Naive thymus-derived CD4-positive, alpha-beta T cell (primary cell): ENCODE results near the gene ASB1. TPM values are rescaled to one million over a fixed set of nuclear protein-coding genes. Genes with fewer than 3 reads are reported as not detected.

Experiments used
- ATAC-seq: fragments of 150-1000 bp; cut with Tn5 transposase; 2 replicates; pipeline ENCODE4 v1.10.0; 2021; ENCODE audit warnings: mild to moderate bottlenecking, moderate library complexity
- CTCF ChIA-PET: fragments of 350-600 bp; sonication (Branson Sonifier 250); formaldehyde crosslinking; loops from one replicate; lab custom pipeline; 2021; ENCODE audit warnings: antibody characterized with exemption; lab: Charles Lee
- POLR2A ChIA-PET: fragments of 350-600 bp; sonication (Branson Sonifier 250); formaldehyde crosslinking; loops from one replicate; lab custom pipeline; 2021; ENCODE audit warnings: antibody characterized with exemption, inconsistent platforms; lab: Charles Lee
- DNase-seq, 9 donors: peaks; one replicate each; pipeline versions ENCODE4 v3.0.0 to v3.0.0-alpha.2; 2020 to 2022; ENCODE audit warnings: mixed read lengths in 1 of 9
- H3K27ac ChIP-seq: one replicate; pipeline ENCODE4 v1.7.0; 2013; ENCODE audit warnings: mild to moderate bottlenecking, low read depth, low read length, moderate library complexity
- H3K27me3 ChIP-seq, 2 donors: one replicate each; pipeline ENCODE4 v1.7.0; 2013; ENCODE audit warnings: low read length in 2 of 2, mild to moderate bottlenecking in 2 of 2, moderate library complexity in 2 of 2; ENCODE audit not compliant: control insufficient read depth in 2 of 2, insufficient read depth in 2 of 2
- H3K36me3 ChIP-seq, 3 experiments: 1 replicate in 2 of 3; 2 replicates in 1 of 3; pipeline ENCODE4 v1.7.0; 2013; ENCODE audit warnings: low read length in 3 of 3, mild to moderate bottlenecking in 3 of 3, moderate library complexity in 1 of 3; ENCODE audit not compliant: insufficient read depth in 3 of 3, control insufficient read depth in 2 of 3
- H3K4me1 ChIP-seq, 2 donors: one replicate each; pipeline ENCODE4 v1.7.0; 2013; ENCODE audit warnings: low read length in 2 of 2, mild to moderate bottlenecking in 2 of 2, moderate library complexity in 1 of 2; ENCODE audit not compliant: control insufficient read depth in 2 of 2, insufficient read depth in 2 of 2
- H3K4me3 ChIP-seq: 2 replicates; pipeline ENCODE4 v1.7.0; 2013; ENCODE audit warnings: mild to moderate bottlenecking, low read length
- H3K9me3 ChIP-seq, 3 experiments: 1 replicate in 2 of 3; 2 replicates in 1 of 3; pipeline ENCODE4 v1.7.0; 2013; ENCODE audit warnings: low read length in 3 of 3; ENCODE audit not compliant: control insufficient read depth in 2 of 3
- H3K27ac Mint-ChIP-seq, 9 donors: one replicate each; pipeline ENCODE4 v1.8.0; 2020 to 2022; ENCODE audit warnings: mixed read lengths in 9 of 9, mild to moderate bottlenecking in 8 of 9, moderate library complexity in 5 of 9, inconsistent platforms in 2 of 9
- H3K27me3 Mint-ChIP-seq, 5 donors: one replicate each; pipeline ENCODE4 v1.8.0; 2021 to 2022; ENCODE audit warnings: mixed read lengths in 5 of 5, mild to moderate bottlenecking in 1 of 5
- H3K36me3 Mint-ChIP-seq, 5 donors: one replicate each; pipeline ENCODE4 v1.8.0; 2020 to 2022; ENCODE audit warnings: mixed read lengths in 5 of 5, mild to moderate bottlenecking in 3 of 5, inconsistent platforms in 1 of 5
- H3K4me1 Mint-ChIP-seq, 7 donors: one replicate each; pipeline ENCODE4 v1.8.0; 2020 to 2022; ENCODE audit warnings: mixed read lengths in 7 of 7, mild to moderate bottlenecking in 3 of 7, inconsistent platforms in 1 of 7
- H3K4me3 Mint-ChIP-seq, 10 donors: one replicate each; pipeline ENCODE4 v1.8.0; 2020 to 2022; ENCODE audit warnings: mild to moderate bottlenecking in 10 of 10, mixed read lengths in 10 of 10, moderate library complexity in 6 of 10, inconsistent platforms in 2 of 10
- H3K9me3 Mint-ChIP-seq, 11 donors: one replicate each; pipeline ENCODE4 v1.8.0; 2020 to 2022; ENCODE audit warnings: mixed read lengths in 11 of 11, mild to moderate bottlenecking in 4 of 11, inconsistent platforms in 1 of 11, moderate library complexity in 1 of 11
- intact Hi-C, 2 donors: fragments of 100-400 bp; cut with micrococcal nuclease; formaldehyde crosslinking; loops; one replicate each; pipeline ENCODE4 v1.15.1; 2023
- polyA plus RNA-seq, 2 donors: library from polyadenylated mRNA; unstranded; fragments of 300-500 nt; fragmentation: Illumina TruSeq; gene quantifications; one replicate each; pipeline ENCODE4 v1.2.3, GENCODE V29; 2021
- total RNA-seq, 6 experiments: library from RNA in 5 of 6; stranded (reverse) in 5 of 6; gene quantifications; 1 replicate in 5 of 6; 2 replicates in 1 of 6; pipeline ENCODE4 v1.2.3 and lab custom pipeline; 2021 to 2026

ASB1 gene, protein sequence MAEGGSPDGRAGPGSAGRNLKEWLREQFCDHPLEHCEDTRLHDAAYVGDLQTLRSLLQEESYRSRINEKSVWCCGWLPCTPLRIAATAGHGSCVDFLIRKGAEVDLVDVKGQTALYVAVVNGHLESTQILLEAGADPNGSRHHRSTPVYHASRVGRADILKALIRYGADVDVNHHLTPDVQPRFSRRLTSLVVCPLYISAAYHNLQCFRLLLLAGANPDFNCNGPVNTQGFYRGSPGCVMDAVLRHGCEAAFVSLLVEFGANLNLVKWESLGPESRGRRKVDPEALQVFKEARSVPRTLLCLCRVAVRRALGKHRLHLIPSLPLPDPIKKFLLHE
- total RNA-seq (10 to 100 TPM; 25.0 to 55.2 (median 33.1) TPM), polyA plus RNA-seq (10 to 100 TPM; 17.5 to 29.3 TPM), total RNA-seq (lab: John Stamatoyannopoulos, UW) (31.2 reads per million, percentile 60 among the genes with 10 or more reads in this experiment)

DNA sequence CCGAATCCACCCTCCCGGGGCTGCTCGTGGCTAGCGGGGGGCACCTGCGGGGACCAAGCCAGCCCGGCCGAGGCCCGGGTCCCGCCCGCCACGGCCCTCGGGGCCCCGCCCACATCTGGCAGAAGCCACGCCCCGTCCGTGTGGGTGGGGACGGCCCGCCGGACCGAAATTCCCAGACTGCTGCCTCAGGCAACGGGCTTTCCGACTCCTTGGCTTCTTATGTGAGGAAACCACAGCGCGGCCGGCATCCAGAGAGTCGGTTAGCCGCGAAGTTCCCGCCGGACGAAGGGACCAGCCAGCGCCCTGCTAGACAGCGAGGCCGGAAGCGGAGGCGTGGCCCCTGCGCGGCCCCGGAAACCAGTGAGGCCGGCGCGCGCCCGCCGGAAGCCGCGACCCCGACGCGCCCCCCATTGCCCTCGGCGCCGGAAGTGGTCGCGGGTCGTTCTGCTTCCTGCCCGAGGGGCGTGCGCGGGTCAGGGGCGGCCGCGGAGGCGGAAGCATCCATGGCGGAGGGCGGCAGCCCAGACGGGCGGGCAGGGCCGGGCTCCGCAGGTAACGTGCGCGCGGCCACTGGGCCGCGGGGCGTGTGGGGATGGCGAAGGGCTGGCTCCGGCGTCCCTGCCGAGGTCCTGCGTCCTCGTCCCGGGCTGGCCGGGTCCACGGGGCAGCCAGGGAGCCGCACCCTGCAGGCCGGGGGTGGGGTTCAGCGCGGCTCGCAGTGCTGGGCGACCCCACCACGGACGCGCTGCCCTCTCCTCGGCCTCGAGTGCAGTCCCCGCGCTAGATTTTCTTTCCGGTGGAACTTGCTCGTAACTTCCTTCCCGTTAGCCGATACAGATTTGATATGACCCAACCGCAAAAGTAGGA lies at the start of gene ASB1:
TSS of gene ASB1 (plus strand) at position 360 of the 867 bp plus-strand sequence. CDS start at position 504, 144 bp downstream.
- H3K4me3 ChIP-seq, result peak within 1 kb of the TSS; percentile 90
- peak; percentile 62 to 89 (median 72) for DNase-seq
- Mint-ChIP-seq H3K27me3 (no peaks in the 10 kb centered on the region), H3K4me1 (peaks cover 28 to 53% (median 49%) of the 10 kb centered on the region in 7 donors), H3K4me3 (peak within 1 kb of the TSS; percentile 90 to 97 (median 92)), H3K9me3 (peaks cover 0 to 14% (median 3%) of the 10 kb centered on the region in 11 donors), H3K27ac (peak within 1 kb of the TSS; percentile 87 to 95 (median 93)), H3K36me3 (peaks cover 7 to 28% (median 19%) of the 10 kb centered on the region in 5 donors)
- no peaks in the 10 kb centered on the region for H3K27me3 ChIP-seq
- ChIA-PET CTCF (interaction anchor here (0.7 to 1.2 kb wide), 2 partner anchors 13 to 840 kb away, joined by 3 read pairs; no protein-coding TSS in a partner anchor), POLR2A (interaction anchor here (0.6 kb wide), 1 partner anchor 21 kb away, joined by 4 read pairs; no protein-coding TSS in a partner anchor)
- peak; percentile 87 for ATAC-seq
- H3K36me3 ChIP-seq, result peaks cover 0 to 8% (median 0%) of the 10 kb centered on the region in 3 experiments
- H3K9me3 ChIP-seq, result no peaks in the 10 kb centered on the region
- intact Hi-C loops, result loop anchor here (1.0 to 10.0 kb wide), 7 partner anchors 36 to 752 kb away; partner anchors contain the start of genes PER2 (in 2 of the 2), TRAF3IP1 (in 1 of the 2) and UBE2F (in 1 of the 2)
- peak within 1 kb of the TSS; percentile 80 for H3K27ac ChIP-seq
- peaks cover 3 to 15% of the 10 kb centered on the region in 2 donors for H3K4me1 ChIP-seq

GRCh38 chr2:238378230-238379095 lies 48.3 kb upstream of the ASB1 start:
- Mint-ChIP-seq H3K27me3 (peaks cover 0 to 13% (median 0%) of the 10 kb centered on the region in 5 donors), H3K4me3 (no peak overlapping the region), H3K27ac (no peak overlapping the region), H3K36me3 (peaks cover 8 to 35% (median 15%) of the 10 kb centered on the region in 5 donors), H3K9me3 (peaks cover 0 to 4% (median 0%) of the 10 kb centered on the region in 11 donors), H3K4me1 (peaks cover 23 to 36% (median 30%) of the 10 kb centered on the region in 7 donors)
- intact Hi-C loops, result no loop called here
- Histone ChIP-seq H3K9me3 (no peaks in the 10 kb centered on the region), H3K4me1 (peaks cover 12 to 20% of the 10 kb centered on the region in 2 donors), H3K4me3 (no peak overlapping the region), H3K27me3 (no peaks in the 10 kb centered on the region), H3K27ac (no peak overlapping the region), H3K36me3 (no peaks in the 10 kb centered on the region)
- POLR2A ChIA-PET, result no interaction called here
- CTCF ChIA-PET, result interaction anchor here (1.0 kb wide), 1 partner anchor 21 kb away, joined by 4 read pairs; no protein-coding TSS in a partner anchor
- DNase-seq (no peak), ATAC-seq (no peak)

DNA sequence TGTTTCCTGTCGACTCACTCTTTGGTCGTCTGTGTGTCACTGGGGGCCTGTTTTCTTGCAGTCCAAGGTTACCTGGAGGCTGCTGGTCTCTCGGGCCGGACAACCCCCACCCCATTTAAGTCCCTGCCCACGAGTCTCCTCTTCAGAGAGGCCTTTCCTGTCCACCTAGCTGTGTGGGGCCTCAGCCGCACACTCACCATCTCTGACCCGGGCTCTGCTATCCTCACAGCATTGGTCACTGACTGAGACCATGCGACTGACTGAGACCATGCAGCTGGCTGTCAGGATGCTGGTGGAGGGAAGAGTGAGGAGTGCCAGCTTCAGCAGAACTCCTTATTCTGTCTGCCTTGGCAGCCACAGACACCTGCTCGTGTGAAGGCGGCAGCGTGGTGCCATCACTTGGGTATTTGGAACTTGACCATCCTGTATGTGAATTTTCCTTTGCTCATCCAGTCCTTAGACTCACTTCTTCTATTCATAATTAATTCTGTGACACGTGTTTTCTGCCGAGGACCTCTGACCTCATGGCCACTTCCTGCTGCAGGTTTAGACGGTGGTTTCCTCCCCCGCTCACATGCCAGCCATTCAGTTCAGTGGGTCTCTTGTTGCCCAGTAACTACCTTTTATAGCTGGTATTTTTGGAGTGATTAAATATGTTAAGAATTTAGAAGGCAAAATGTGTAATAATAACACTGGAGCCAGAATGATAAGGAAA lies 47.5 kb upstream of the ASB1 start:
- H3K4me1 Mint-ChIP-seq, result peaks cover 23 to 38% (median 30%) of the 10 kb centered on the region in 7 donors
- intact Hi-C loops, result no loop called here
- H3K9me3 ChIP-seq, result no peaks in the 10 kb centered on the region
- no peaks in the 10 kb centered on the region for H3K36me3 ChIP-seq
- CTCF ChIA-PET, result no interaction called here
- DNase-seq (peak in 1 of 9 donors; percentile 4), ATAC-seq (peak; percentile 54)
- peak overlapping the region in 4 of 10 donors; percentile 2 to 21 (median 16) for H3K4me3 Mint-ChIP-seq
- no peaks in the 10 kb centered on the region for H3K27me3 ChIP-seq
- H3K36me3 Mint-ChIP-seq, result peaks cover 3 to 34% (median 22%) of the 10 kb centered on the region in 5 donors
- H3K4me1 ChIP-seq, result peaks cover 12 to 20% of the 10 kb centered on the region in 2 donors
- H3K4me3 ChIP-seq, result no peak overlapping the region
- POLR2A ChIA-PET, result interaction anchor here (0.7 kb wide), 1 partner anchor 43 kb away, joined by 3 read pairs; no protein-coding TSS in a partner anchor
- no peak overlapping the region for H3K27ac ChIP-seq
- peak overlapping the region in 3 of 9 donors; percentile 20 to 62 (median 50) for H3K27ac Mint-ChIP-seq
- H3K9me3 Mint-ChIP-seq, result no peaks in the 10 kb centered on the region
- peaks cover 0 to 7% (median 0%) of the 10 kb centered on the region in 5 donors for H3K27me3 Mint-ChIP-seq

- Mint-ChIP-seq H3K27me3 (peaks cover 0 to 1% (median 0%) of the 10 kb centered on the region in 5 donors), H3K27ac (peak overlapping the region in 1 of 9 donors; percentile 59), H3K4me3 (no peak overlapping the region), H3K4me1 (peaks cover 23 to 38% (median 28%) of the 10 kb centered on the region in 7 donors), H3K9me3 (no peaks in the 10 kb centered on the region), H3K36me3 (peaks cover 3 to 29% (median 22%) of the 10 kb centered on the region in 5 donors)
- DNase-seq, result no peak
- Histone ChIP-seq H3K4me1 (peaks cover 12 to 20% of the 10 kb centered on the region in 2 donors), H3K9me3 (no peaks in the 10 kb centered on the region), H3K27me3 (no peaks in the 10 kb centered on the region), H3K27ac (no peak overlapping the region), H3K36me3 (no peaks in the 10 kb centered on the region), H3K4me3 (no peak overlapping the region)
- POLR2A ChIA-PET, result no interaction called here
- no peak for ATAC-seq
- CTCF ChIA-PET, result interaction anchor here (1.1 kb wide), 1 partner anchor 405 kb away, joined by 3 read pairs; no protein-coding TSS in a partner anchor
- intact Hi-C loops, result no loop called here
Measured at GRCh38 chr2:238380336-238380735, 46.4 kb upstream of the ASB1 start.

DNA sequence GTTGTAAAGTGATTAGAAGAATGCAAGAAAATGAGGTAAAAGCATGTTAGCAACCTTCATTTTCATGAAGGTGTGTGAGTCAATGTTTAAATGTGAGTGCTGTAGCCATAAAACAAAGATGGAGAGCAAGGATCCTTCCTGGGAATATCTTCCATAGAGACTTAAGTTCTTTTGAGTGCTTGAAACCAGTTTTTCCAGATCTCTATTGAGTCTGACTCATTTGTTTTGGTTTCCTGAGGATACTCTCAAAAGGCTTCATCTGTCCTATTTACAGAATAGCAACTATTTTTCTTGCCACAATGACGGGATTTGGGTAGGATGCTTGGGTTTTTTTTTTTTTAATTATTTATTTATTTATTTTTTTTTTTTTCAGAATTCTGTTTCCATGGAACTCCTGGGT lies 45.9 kb upstream of the ASB1 start:
- ChIA-PET POLR2A (no interaction called here), CTCF (interaction anchor here (1.1 kb wide), 1 partner anchor 404 kb away, joined by 3 read pairs; no protein-coding TSS in a partner anchor)
- H3K4me3 Mint-ChIP-seq, result no peak overlapping the region
- Histone ChIP-seq H3K9me3 (no peaks in the 10 kb centered on the region), H3K27me3 (no peaks in the 10 kb centered on the region), H3K4me1 (peaks cover 12 to 20% of the 10 kb centered on the region in 2 donors), H3K4me3 (no peak overlapping the region), H3K27ac (no peak overlapping the region), H3K36me3 (no peaks in the 10 kb centered on the region)
- DNase-seq (no peak), ATAC-seq (no peak)
- peaks cover 23 to 38% (median 28%) of the 10 kb centered on the region in 7 donors for H3K4me1 Mint-ChIP-seq
- peaks cover 3 to 31% (median 25%) of the 10 kb centered on the region in 5 donors for H3K36me3 Mint-ChIP-seq
- no peaks in the 10 kb centered on the region for H3K27me3 Mint-ChIP-seq
- no peaks in the 10 kb centered on the region for H3K9me3 Mint-ChIP-seq
- intact Hi-C loops, result no loop called here
- peak overlapping the region in 1 of 9 donors; percentile 59 for H3K27ac Mint-ChIP-seq
